GM10266 (cell line): ENCODE data around the gene GALNT4.

Source experiments
- DNase-seq: peaks from one replicate; pipeline ENCODE4 v3.0.0; 2012; ENCODE audit errors: extremely low spot score
- TF ChIP-seq, protein P1 (sequence below): IDR thresholded peaks from 2 replicates; pipeline ENCODE4 v1.5.1; 2012; ENCODE audit warnings: mild to moderate bottlenecking, low read depth; ENCODE audit not compliant: control insufficient read depth, insufficient read depth; ENCODE audit errors: missing control alignments

GALNT4 gene

GRCh38 chr12:89565002-89565401, 40.4 kb upstream of the GALNT4 start:
- no peak for DNase-seq
- TF ChIP-seq, protein P1, sequence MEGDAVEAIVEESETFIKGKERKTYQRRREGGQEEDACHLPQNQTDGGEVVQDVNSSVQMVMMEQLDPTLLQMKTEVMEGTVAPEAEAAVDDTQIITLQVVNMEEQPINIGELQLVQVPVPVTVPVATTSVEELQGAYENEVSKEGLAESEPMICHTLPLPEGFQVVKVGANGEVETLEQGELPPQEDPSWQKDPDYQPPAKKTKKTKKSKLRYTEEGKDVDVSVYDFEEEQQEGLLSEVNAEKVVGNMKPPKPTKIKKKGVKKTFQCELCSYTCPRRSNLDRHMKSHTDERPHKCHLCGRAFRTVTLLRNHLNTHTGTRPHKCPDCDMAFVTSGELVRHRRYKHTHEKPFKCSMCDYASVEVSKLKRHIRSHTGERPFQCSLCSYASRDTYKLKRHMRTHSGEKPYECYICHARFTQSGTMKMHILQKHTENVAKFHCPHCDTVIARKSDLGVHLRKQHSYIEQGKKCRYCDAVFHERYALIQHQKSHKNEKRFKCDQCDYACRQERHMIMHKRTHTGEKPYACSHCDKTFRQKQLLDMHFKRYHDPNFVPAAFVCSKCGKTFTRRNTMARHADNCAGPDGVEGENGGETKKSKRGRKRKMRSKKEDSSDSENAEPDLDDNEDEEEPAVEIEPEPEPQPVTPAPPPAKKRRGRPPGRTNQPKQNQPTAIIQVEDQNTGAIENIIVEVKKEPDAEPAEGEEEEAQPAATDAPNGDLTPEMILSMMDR: no peak

- TF ChIP-seq, protein P1: no peak
Measured at GRCh38 chr12:89559753-89560152, 35.2 kb upstream of the GALNT4 start.

DNA sequence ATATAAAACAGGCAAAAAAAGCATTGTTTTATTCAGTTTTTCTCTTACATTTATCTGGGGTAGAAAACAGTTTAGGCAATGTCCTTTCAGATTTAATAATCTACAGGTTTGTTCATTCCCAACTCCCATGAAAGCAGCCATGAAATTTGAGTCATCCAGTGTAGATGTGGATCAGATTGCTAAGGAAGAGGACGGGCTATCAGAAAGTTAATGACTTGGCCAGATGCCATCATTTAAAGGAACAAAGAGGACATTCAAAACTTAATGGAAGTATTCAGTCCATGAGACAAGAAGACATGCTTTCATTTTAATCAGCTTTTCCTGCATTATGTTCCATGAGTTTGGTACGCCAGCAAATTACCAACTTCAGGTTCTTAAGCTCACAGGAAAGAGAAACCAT, 32.4 kb upstream of the GALNT4 start:
- no peak for DNase-seq
- TF ChIP-seq, protein P1: no peak

More at GRCh38 chr12:89559753-89560152, 35.2 kb upstream of the GALNT4 start:
- no peak for DNase-seq

GRCh38 chr12:89552376-89552775, 27.8 kb upstream of the GALNT4 start:
- TF ChIP-seq, protein P1: no peak

DNA sequence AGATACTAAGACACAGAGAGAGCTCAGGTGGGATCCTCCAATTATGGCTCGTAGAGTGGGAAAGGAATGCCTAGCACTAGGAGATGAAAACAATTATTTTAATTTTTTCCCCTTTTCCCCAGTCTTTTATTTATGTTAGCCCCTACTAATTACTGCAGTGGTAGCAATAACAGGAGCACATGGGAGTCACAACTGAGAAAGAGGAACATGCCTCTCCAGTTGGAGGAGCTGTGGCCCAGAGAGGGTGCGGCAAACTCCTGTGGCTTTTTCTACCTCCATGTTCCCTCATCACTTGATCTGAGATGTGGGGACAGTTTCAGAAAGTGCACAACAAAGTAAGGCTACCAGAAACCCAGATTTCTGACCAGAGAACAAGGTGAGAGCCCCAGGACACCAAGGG, 27.2 kb upstream of the GALNT4 start:
- no peak for DNase-seq
- TF ChIP-seq, protein P1: no peak

More at GRCh38 chr12:89552376-89552775, 27.8 kb upstream of the GALNT4 start:
- DNase-seq: no peak

GRCh38 chr12:89547101-89547500, 22.5 kb upstream of the GALNT4 start:
- TF ChIP-seq, protein P1: no peak
- DNase-seq: no peak

- DNase-seq: no peak
- TF ChIP-seq, protein P1: no peak
Measured at GRCh38 chr12:89546151-89546550, 21.6 kb upstream of the GALNT4 start.
